Kidney (tissue), 14 donors: ENCODE measurements around the gene MAPKBP1. TPM values are rescaled to one million over a fixed set of nuclear protein-coding genes. Genes with fewer than 3 reads are reported as not detected.

Source experiments
- DNase-seq, 5 donors: peaks; one replicate each; pipeline ENCODE4 v3.0.0-alpha.2; 2013 to 2020
- FAIRE-seq: peaks from 2 replicates; lab custom pipeline; 2012; peaks lifted over from hg19 to GRCh38; lab: Jason Lieb, UNC
- H3K27ac ChIP-seq, 2 donors: one replicate each; pipeline ENCODE4 v1.7.0; 2013; ENCODE audit warnings: low read depth in 2 of 2, low read length in 2 of 2, inconsistent platforms in 1 of 2
- H3K27me3 ChIP-seq: one replicate; pipeline ENCODE4 v1.7.1; 2013; ENCODE audit warnings: low read length, inconsistent platforms; ENCODE audit not compliant: control insufficient read depth, insufficient read depth
- H3K36me3 ChIP-seq, 3 donors: one replicate each; pipeline versions ENCODE4 v1.7.0 to v1.7.1; 2013; ENCODE audit warnings: low read length in 3 of 3, control low read depth in 1 of 3, inconsistent platforms in 1 of 3; ENCODE audit not compliant: insufficient read depth in 3 of 3, control insufficient read depth in 2 of 3
- H3K4me1 ChIP-seq, 3 donors: one replicate each; pipeline versions ENCODE4 v1.7.0 to v1.7.1; 2013; ENCODE audit warnings: low read length in 3 of 3, inconsistent platforms in 1 of 3, low read depth in 1 of 3; ENCODE audit not compliant: control insufficient read depth in 2 of 3, insufficient read depth in 2 of 3
- H3K4me3 ChIP-seq, 3 donors: one replicate each; pipeline versions ENCODE4 v1.7.0 to v1.8.1; 2013; ENCODE audit warnings: low read length in 3 of 3, control low read depth in 1 of 3, inconsistent platforms in 1 of 3
- H3K9ac ChIP-seq, 3 donors: one replicate each; pipeline versions ENCODE4 v1.7.0 to v1.7.1; 2013; ENCODE audit warnings: low read length in 3 of 3, control low read depth in 1 of 3, inconsistent platforms in 1 of 3
- H3K9me3 ChIP-seq, 3 donors: one replicate each; pipeline versions ENCODE4 v1.7.0 to v1.7.1; 2013; ENCODE audit warnings: low read length in 3 of 3, control low read depth in 1 of 3, inconsistent platforms in 1 of 3; ENCODE audit not compliant: control insufficient read depth in 2 of 3, insufficient read depth in 1 of 3
- intact Hi-C: fragments of 100-400 bp; cut with DNase I; formaldehyde crosslinking; loops from one replicate; pipeline ENCODE4 v1.11.1; 2022
- polyA plus RNA-seq: library from polyadenylated mRNA; stranded (reverse); fragments of 350-450 nt; fragmentation: Illumina TruSeq; extraction: RNeasy Lipid Tissue Mini Kit (QIAGEN cat#74804); gene quantifications from one replicate; pipeline ENCODE4 v1.2.3, GENCODE V29; 2014; ENCODE audit warnings: low read depth, low replicate concordance; ENCODE audit not compliant: insufficient read depth
- total RNA-seq: library from RNA; stranded (reverse); fragmentation: NEBNext Ultra II Directional; extraction: Animal tissue kit (Norgen Biotek cat#: 25700); gene quantifications from one replicate; pipeline ENCODE4 v1.2.1, GENCODE V29; 2021
- TF ChIP-seq, protein P1 (sequence below): IDR thresholded peaks from 3 replicates; pipeline ENCODE4 v1.5.1; 2012; ENCODE audit warnings: mild to moderate bottlenecking, moderate library complexity, borderline replicate concordance; ENCODE audit not compliant: insufficient read depth; ENCODE audit errors: extremely low read depth
- donor health status: control.
- donor health status: control.
- donor health status: control.
- donor health status: control.
- donor health status: control.
- donor health status: DM: yes; HTN: yes; CAD: no.
- donor health status: Normal renal cell carcinoma (clear cell type).

The MAPKBP1 gene
- total and polyA plus RNA-seq, 2 donors from 2014 or later, result 3.7 to 28.6 TPM

DNA sequence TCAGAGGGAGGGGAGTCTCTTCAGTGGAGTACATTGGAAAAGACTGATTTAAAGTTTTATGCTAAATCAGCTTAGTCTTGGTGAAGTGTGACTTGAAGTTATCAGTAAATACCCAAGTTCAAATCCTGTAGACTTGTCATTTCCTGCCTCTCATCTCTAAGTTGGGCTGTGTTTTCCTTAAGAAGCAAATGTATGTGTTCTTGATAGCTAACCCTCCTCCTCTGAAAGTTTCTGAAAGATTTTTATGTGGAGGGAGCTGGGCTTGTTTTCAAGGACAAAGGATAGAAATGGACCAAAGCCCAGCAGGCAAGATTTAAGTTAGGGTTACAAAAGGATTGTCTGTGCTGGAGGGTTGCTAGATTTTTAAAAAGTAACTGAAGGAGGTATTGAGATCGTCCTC lies 4.2 kb downstream of the MAPKBP1 start:
- peaks cover 1 to 25% (median 5%) of the 10 kb centered on the region in 3 donors for H3K4me1 ChIP-seq
- TF ChIP-seq, protein P1, sequence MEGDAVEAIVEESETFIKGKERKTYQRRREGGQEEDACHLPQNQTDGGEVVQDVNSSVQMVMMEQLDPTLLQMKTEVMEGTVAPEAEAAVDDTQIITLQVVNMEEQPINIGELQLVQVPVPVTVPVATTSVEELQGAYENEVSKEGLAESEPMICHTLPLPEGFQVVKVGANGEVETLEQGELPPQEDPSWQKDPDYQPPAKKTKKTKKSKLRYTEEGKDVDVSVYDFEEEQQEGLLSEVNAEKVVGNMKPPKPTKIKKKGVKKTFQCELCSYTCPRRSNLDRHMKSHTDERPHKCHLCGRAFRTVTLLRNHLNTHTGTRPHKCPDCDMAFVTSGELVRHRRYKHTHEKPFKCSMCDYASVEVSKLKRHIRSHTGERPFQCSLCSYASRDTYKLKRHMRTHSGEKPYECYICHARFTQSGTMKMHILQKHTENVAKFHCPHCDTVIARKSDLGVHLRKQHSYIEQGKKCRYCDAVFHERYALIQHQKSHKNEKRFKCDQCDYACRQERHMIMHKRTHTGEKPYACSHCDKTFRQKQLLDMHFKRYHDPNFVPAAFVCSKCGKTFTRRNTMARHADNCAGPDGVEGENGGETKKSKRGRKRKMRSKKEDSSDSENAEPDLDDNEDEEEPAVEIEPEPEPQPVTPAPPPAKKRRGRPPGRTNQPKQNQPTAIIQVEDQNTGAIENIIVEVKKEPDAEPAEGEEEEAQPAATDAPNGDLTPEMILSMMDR, result no peak
- H3K27me3 ChIP-seq, result no peaks in the 10 kb centered on the region
- H3K27ac ChIP-seq, result no peak overlapping the region
- intact Hi-C loops, result no loop called here
- DNase-seq (no peak), FAIRE-seq (no peak)
- H3K9ac ChIP-seq, result no peak overlapping the region
- no peak overlapping the region for H3K4me3 ChIP-seq
- no peaks in the 10 kb centered on the region for H3K36me3 ChIP-seq
- H3K9me3 ChIP-seq, result no peaks in the 10 kb centered on the region

DNA sequence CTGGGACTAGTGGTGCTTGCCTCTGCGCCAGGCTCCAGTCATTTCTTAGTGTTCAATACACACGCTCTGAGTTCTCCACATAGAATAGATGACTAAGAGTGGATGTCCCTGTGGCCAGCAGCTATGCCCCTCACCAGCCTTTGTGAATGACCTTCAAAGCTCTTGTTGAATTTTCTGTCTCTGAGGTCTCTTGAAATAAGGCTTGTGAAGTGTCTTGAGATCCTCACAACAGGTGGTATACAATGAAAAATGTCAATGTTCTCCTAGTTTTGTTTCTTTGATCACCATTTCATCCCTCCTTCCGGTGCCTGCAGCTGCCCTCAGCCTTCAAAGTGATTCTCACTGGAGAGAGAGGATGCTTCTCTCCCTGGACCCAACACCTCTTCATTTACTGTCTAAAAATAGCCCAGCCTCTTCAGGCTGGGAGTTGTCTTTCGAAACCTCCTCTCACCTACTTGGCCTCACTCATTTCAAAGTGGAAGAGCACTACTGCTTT lies 5.4 kb downstream of the MAPKBP1 start:
- intact Hi-C loops, result no loop called here
- FAIRE-seq, result no peak
- no peak overlapping the region for H3K27ac ChIP-seq

DNA sequence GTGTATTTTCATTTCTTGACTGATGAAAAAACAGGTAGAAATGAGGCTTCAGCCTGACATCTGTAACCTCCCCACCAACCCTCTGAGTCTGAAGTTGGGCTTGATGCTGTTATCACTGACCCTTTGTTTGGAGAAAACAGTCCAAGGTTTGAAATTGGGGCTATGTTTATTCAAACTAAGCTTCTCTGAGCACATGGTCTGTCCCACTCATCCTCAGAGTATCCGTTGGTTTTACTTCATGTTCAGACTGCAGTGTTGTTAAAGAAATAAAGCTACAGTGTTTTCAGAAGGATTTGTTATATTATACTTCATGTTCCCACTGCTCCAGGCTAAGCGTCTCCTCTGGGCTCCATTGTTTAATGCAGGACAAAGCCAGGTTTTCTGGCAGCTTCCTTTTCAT lies 6.0 kb downstream of the MAPKBP1 start:
- H3K4me3 ChIP-seq, result no peak overlapping the region
- intact Hi-C loops, result no loop called here
- no peak for FAIRE-seq
- H3K4me1 ChIP-seq, result peaks cover 0 to 15% (median 4%) of the 10 kb centered on the region in 3 donors
- H3K9me3 ChIP-seq, result no peaks in the 10 kb centered on the region
- H3K27ac ChIP-seq, result no peak overlapping the region
- TF ChIP-seq, protein P1, result no peak
- DNase-seq, result no peak
- H3K9ac ChIP-seq, result no peak overlapping the region
- no peaks in the 10 kb centered on the region for H3K27me3 ChIP-seq
- H3K36me3 ChIP-seq, result no peaks in the 10 kb centered on the region

More for the DNA sequence above, 5.4 kb downstream of the MAPKBP1 start:
- TF ChIP-seq, protein P1, result no peak
- no peaks in the 10 kb centered on the region for H3K36me3 ChIP-seq
- H3K9me3 ChIP-seq, result no peaks in the 10 kb centered on the region
- no peaks in the 10 kb centered on the region for H3K27me3 ChIP-seq
- DNase-seq, result no peak
- H3K4me1 ChIP-seq, result peaks cover 0 to 20% (median 5%) of the 10 kb centered on the region in 3 donors
- no peak overlapping the region for H3K9ac ChIP-seq
- H3K4me3 ChIP-seq, result no peak overlapping the region

DNA sequence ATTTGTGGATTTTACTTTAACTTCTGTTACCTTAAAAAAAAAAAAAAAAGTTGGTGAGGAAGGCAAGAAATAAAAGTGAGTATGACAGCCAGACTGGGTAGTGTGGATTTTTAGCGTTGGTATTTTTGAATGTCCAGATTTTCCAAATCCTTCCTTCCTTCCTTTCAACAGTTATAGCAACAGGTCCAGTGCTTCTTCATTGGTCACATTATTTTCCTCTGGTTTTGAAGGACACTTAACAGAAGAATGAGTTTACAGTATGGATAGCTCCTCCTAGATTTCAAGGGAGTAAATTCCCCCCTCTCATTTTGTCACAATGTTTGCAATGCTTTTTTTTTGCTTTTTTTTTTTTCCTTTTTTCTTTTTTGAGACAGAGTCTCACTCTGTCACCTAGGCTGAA lies 6.4 kb downstream of the MAPKBP1 start:
- TF ChIP-seq, protein P1, result no peak
- no peak overlapping the region for H3K27ac ChIP-seq
- no peak overlapping the region for H3K4me3 ChIP-seq
- H3K9me3 ChIP-seq, result no peaks in the 10 kb centered on the region
- H3K9ac ChIP-seq, result no peak overlapping the region
- FAIRE-seq (no peak), DNase-seq (no peak)
- no peaks in the 10 kb centered on the region for H3K27me3 ChIP-seq
- H3K4me1 ChIP-seq, result peaks cover 0 to 10% (median 0%) of the 10 kb centered on the region in 3 donors
- no peaks in the 10 kb centered on the region for H3K36me3 ChIP-seq
- intact Hi-C loops, result no loop called here
